Measurements from ENCODE around the gene LRRN2.

- TF ChIP-seq POLR2A (IDR thresholded peaks at IDR 0.05) (no peak), CTCF (IDR thresholded peaks at IDR 0.05) (no peak)
Observed at GRCh38 chr1:204652497-204652896, 33.0 kb downstream of the LRRN2 start.

Measured in body of pancreas (tissue), 4 donors.